Progenitor cell of endocrine pancreas (in vitro differentiated cells): Measurements from ENCODE around the gene COL15A1. TPM values are rescaled to one million over a fixed set of nuclear protein-coding genes. Genes with fewer than 3 reads are reported as not detected.
"Not testable (repeated sequence)": the region's sequence is repeated elsewhere in the genome, so short reads cannot be mapped to it uniquely, and the experiment has no call there.

Experiments used
- DNase-seq: peaks from one replicate; pipeline ENCODE4 v3.0.0; 2021; ENCODE audit warnings: low spot score; ENCODE audit not compliant: unreplicated experiment
- H3K27ac Mint-ChIP-seq: 2 replicates; pipeline ENCODE4 v1.8.0; 2021; ENCODE audit warnings: mild to moderate bottlenecking, moderate library complexity, mixed read lengths
- H3K27me3 Mint-ChIP-seq: 2 replicates; pipeline ENCODE4 v1.8.0; 2021; ENCODE audit warnings: mixed read lengths
- H3K36me3 Mint-ChIP-seq: 2 replicates; pipeline ENCODE4 v1.8.0; 2022; ENCODE audit warnings: mixed read lengths; ENCODE audit not compliant: insufficient read depth
- H3K4me1 Mint-ChIP-seq: 2 replicates; pipeline ENCODE4 v1.8.0; 2021; ENCODE audit warnings: low read depth, mixed read lengths
- H3K4me3 Mint-ChIP-seq: 2 replicates; pipeline ENCODE4 v1.8.0; 2021; ENCODE audit warnings: low read depth, mild to moderate bottlenecking, moderate library complexity, mixed read lengths
- H3K9me3 Mint-ChIP-seq: 2 replicates; pipeline ENCODE4 v1.8.0; 2021; ENCODE audit warnings: low read depth, mixed read lengths
- total RNA-seq: library from RNA; stranded (reverse); gene quantifications from 2 replicates; pipeline ENCODE4 v1.2.1, GENCODE V29; 2021
- TF ChIP-seq, protein P1 (sequence below): fragments of 200-600 bp; sonication (generic); IDR thresholded peaks from one replicate; pipeline ENCODE4 v1.5.0; 2021; ENCODE audit warnings: antibody characterized with exemption, mild to moderate bottlenecking; ENCODE audit not compliant: unreplicated experiment

COL15A1 gene
- total RNA-seq, 1 donor from 2014 or later: not detected

DNA sequence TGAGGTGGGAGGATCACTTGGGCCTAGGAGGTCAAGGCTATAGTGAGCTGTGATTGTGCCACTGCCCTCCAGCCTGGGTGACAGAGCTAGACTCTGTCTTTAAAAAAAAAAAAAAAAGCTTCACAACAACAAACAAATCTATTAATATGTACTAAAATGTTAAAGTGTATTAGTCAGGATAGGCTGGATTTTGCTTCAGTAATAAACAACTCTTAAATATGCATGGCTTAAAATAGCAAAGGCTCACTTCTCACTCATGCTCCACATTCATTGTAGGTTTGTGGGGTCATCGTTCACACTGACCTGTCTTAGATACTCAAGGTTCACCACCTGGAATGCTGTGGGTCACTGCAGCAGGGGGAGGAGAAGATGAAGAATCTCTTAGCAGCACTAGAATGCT lies 33.8 kb upstream of the COL15A1 start:
- peaks cover 3% of the 10 kb centered on the region for H3K27me3 Mint-ChIP-seq
- H3K9me3 Mint-ChIP-seq: no peaks in the 10 kb centered on the region
- no peaks in the 10 kb centered on the region for H3K4me1 Mint-ChIP-seq
- DNase-seq: no peak
- no peaks in the 10 kb centered on the region for H3K36me3 Mint-ChIP-seq
- TF ChIP-seq, protein P1, sequence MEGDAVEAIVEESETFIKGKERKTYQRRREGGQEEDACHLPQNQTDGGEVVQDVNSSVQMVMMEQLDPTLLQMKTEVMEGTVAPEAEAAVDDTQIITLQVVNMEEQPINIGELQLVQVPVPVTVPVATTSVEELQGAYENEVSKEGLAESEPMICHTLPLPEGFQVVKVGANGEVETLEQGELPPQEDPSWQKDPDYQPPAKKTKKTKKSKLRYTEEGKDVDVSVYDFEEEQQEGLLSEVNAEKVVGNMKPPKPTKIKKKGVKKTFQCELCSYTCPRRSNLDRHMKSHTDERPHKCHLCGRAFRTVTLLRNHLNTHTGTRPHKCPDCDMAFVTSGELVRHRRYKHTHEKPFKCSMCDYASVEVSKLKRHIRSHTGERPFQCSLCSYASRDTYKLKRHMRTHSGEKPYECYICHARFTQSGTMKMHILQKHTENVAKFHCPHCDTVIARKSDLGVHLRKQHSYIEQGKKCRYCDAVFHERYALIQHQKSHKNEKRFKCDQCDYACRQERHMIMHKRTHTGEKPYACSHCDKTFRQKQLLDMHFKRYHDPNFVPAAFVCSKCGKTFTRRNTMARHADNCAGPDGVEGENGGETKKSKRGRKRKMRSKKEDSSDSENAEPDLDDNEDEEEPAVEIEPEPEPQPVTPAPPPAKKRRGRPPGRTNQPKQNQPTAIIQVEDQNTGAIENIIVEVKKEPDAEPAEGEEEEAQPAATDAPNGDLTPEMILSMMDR: no peak
- H3K27ac Mint-ChIP-seq: no peak overlapping the region
- H3K4me3 Mint-ChIP-seq: no peak overlapping the region

DNA sequence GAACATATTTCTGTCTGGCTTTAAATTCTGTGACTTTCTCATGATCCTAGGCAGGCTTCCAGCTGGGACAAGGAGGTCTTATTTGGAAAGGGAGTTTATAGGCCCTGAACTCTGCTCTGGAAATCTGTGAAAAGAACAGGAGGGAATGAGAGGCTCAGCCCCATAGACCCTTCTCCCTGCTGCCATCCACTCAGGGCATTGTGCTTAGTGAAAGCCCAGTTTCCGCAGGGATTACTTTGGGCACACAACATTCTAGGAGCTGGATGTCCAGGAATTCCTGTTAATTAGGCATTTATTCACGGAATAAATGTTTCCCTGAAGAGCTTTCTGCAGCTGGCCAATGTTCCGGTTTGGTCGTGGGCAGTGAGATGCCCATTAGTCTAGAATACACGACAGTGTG lies 32.7 kb upstream of the COL15A1 start:
- TF ChIP-seq, protein P1: no peak
- DNase-seq: no peak
- Mint-ChIP-seq H3K27ac (no peak overlapping the region), H3K4me3 (no peak overlapping the region), H3K27me3 (peaks cover 3% of the 10 kb centered on the region), H3K36me3 (no peaks in the 10 kb centered on the region), H3K4me1 (no peaks in the 10 kb centered on the region), H3K9me3 (no peaks in the 10 kb centered on the region)

DNA sequence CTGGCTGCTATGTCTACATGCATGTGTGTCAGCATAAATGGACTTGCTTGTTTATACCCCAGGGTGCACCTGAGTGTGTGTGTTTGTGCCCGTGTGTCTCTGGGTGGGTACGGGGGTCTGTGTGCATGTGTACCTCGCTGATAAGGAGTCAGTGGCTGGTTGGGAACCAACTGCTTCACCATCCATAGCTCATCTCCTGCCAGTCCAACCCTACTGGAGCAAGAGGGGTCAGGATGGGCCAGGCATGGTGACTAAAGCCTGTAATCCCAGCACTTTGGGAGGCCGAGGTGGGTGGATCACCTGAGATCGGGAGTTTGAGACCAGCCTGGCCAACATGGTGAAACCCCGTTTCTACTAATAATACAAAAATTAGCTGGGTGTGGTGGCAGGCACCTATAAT lies 32.0 kb upstream of the COL15A1 start:
- H3K36me3 Mint-ChIP-seq, H3K27me3 Mint-ChIP-seq, H3K4me3 Mint-ChIP-seq: not testable (repeated sequence)

DNA sequence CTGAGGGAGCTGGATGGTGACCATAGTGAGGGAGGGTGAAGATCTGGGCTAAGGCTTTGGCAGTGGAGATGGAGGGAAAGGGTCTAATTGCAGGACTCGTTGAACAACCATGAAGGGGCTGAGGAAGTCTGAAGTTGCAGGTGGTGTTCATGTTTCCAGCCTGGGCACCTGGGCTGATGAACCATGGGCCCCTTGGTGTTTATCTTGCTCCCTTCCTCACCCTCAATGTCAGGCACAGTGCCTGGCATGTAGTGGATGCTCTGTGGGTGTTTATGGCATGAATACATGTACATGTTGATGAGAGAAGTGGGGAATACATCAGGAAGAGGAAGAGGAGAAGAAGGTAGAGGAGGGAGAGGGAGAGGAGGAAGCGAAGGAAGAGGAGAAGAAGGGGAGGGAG lies 31.3 kb upstream of the COL15A1 start:
- Mint-ChIP-seq H3K36me3 (no peaks in the 10 kb centered on the region), H3K9me3 (no peaks in the 10 kb centered on the region), H3K4me1 (no peaks in the 10 kb centered on the region), H3K27me3 (peaks cover 3% of the 10 kb centered on the region), H3K4me3 (no peak overlapping the region), H3K27ac (no peak overlapping the region)
- no peak for DNase-seq
- TF ChIP-seq, protein P1: no peak

More for the DNA sequence above, 32.0 kb upstream of the COL15A1 start:
- not testable (repeated sequence) for H3K27ac Mint-ChIP-seq, H3K9me3 Mint-ChIP-seq, H3K4me1 Mint-ChIP-seq, DNase-seq

DNA sequence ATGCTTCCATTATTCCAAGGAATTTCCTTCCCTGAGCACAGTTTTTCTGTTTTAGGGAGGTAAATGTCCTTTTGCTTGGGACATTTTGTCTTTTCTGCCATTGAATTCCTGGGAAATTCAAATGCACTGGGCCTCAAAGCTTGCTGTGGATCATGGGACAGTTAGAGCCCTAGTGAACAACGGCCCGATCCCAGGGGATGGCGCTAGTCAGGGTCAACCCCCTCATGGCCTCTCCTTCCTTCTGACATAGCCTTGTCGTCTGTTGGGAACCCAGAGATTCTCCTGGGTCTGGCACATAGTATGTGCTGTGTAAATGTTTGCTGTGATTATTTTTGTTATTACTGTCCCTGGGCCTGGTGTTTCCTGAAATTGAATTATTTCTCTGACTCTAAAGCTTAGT lies 30.7 kb upstream of the COL15A1 start:
- no peaks in the 10 kb centered on the region for H3K36me3 Mint-ChIP-seq
- no peak overlapping the region for H3K27ac Mint-ChIP-seq
- H3K4me3 Mint-ChIP-seq: no peak overlapping the region
- DNase-seq: no peak
- TF ChIP-seq, protein P1: no peak
- H3K9me3 Mint-ChIP-seq: no peaks in the 10 kb centered on the region
- H3K27me3 Mint-ChIP-seq: peaks cover 3% of the 10 kb centered on the region
- peaks cover 2% of the 10 kb centered on the region for H3K4me1 Mint-ChIP-seq

DNA sequence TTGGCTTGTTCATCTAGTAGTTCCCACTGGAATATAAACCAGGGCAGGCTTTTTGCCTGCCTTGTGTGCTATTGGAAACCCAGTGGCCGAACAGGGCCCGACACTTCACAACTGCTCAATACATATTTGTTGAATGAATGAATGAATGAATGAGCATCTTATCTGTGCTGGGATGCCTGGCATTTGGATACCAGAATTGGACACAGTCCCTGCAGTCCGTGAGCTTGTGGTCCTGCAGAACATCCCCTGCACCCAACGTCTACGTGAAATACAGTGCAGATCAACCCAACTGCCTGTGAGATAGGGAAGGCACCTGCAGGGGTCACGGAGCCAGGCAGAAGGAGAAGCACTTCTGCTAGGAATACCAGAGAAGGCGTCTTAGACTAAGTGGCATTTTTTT lies 30.0 kb upstream of the COL15A1 start:
- H3K4me1 Mint-ChIP-seq: peaks cover 3% of the 10 kb centered on the region
- no peak overlapping the region for H3K4me3 Mint-ChIP-seq
- TF ChIP-seq, protein P1: no peak
- no peak overlapping the region for H3K27ac Mint-ChIP-seq
- no peaks in the 10 kb centered on the region for H3K9me3 Mint-ChIP-seq
- peaks cover 3% of the 10 kb centered on the region for H3K27me3 Mint-ChIP-seq
- no peaks in the 10 kb centered on the region for H3K36me3 Mint-ChIP-seq
- DNase-seq: no peak
